Calu3 (cell line): Measurements from ENCODE around the gene PPM1H. TPM values are rescaled to one million over a fixed set of nuclear protein-coding genes. Genes with fewer than 3 reads are reported as not detected.

Experiments
- BruUV-seq: library from RNA; stranded (reverse); fragments of 400-500 nt; replicated peaks from 2 replicates; lab custom pipeline; 2021; lab: Mats Ljungman, UMichigan
- CTCF ChIA-PET: fragments of 300-600 bp; sonication (Branson Sonifier 250); formaldehyde crosslinking; loops from one replicate; lab custom pipeline; 2022; ENCODE audit warnings: antibody characterized with exemption; lab: Charles Lee
- DNase-seq: peaks from one replicate; pipeline ENCODE4 v3.0.0; 2022
- H3K27ac Mint-ChIP-seq: one replicate; pipeline ENCODE4 v1.8.0; 2022; ENCODE audit warnings: mixed read lengths; ENCODE audit not compliant: unreplicated experiment
- H3K27me3 Mint-ChIP-seq: one replicate; pipeline ENCODE4 v1.8.0; 2022; ENCODE audit warnings: mixed read lengths; ENCODE audit not compliant: unreplicated experiment
- H3K36me3 Mint-ChIP-seq: one replicate; pipeline ENCODE4 v1.8.0; 2022; ENCODE audit warnings: mild to moderate bottlenecking, moderate library complexity, mixed read lengths; ENCODE audit not compliant: insufficient read depth, unreplicated experiment
- H3K4me1 Mint-ChIP-seq: one replicate; pipeline ENCODE4 v1.8.0; 2022; ENCODE audit warnings: mild to moderate bottlenecking, low read depth, mixed read lengths; ENCODE audit not compliant: unreplicated experiment
- H3K4me3 Mint-ChIP-seq: one replicate; pipeline ENCODE4 v1.8.0; 2022; ENCODE audit warnings: mild to moderate bottlenecking, low read depth, moderate library complexity, mixed read lengths; ENCODE audit not compliant: unreplicated experiment
- H3K9me3 Mint-ChIP-seq: one replicate; pipeline ENCODE4 v1.8.0; 2022; ENCODE audit warnings: low read depth, mixed read lengths; ENCODE audit not compliant: unreplicated experiment
- intact Hi-C: fragments of 100-400 bp; cut with micrococcal nuclease; formaldehyde crosslinking; loops from one replicate; pipeline ENCODE4 v1.10.0; 2022; ENCODE audit not compliant: unreplicated experiment
- total RNA-seq: library from RNA; stranded (reverse); gene quantifications from 2 replicates; pipeline ENCODE4 v1.2.3, GENCODE V29; 2022
- TF ChIP-seq, protein P1 (sequence below): fragments of 200-600 bp; IDR thresholded peaks from one replicate; pipeline ENCODE4 v1.8.0; 2022; ENCODE audit warnings: antibody characterized with exemption; ENCODE audit not compliant: unreplicated experiment

PPM1H gene
- total RNA-seq, 1 experiment from 2014 or later, result 36.7 TPM

DNA sequence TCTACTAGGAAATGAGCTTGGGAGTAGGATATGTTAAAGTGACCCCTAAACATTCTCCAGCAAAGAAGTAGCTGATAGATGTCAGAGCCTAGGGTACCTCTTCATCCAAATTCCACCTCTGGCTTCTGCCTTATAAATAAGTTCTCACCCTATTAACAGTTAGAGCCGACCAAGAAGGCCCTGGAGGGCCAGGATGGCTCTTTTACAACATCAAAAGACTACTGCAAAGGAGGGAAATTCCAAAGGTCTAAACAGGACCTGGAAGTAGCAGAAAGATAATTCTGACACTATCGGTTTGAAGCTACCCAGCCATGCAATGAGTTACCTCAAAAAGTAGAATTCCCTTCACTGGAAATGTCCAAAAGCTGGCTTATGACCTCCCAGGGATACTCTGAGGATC, 90.0 kb downstream of the PPM1H start:
- no peaks in the 10 kb centered on the region for H3K36me3 Mint-ChIP-seq
- H3K4me3 Mint-ChIP-seq, result no peak overlapping the region
- no TSS peak for BruUV-seq
- no peak overlapping the region for H3K27ac Mint-ChIP-seq
- DNase-seq, result no peak
- H3K27me3 Mint-ChIP-seq, result no peaks in the 10 kb centered on the region
- CTCF ChIA-PET, result interaction anchor here (1.4 kb wide), 1 partner anchor 9 kb away, joined by 4 read pairs; no protein-coding TSS in a partner anchor
- TF ChIP-seq, protein P1, sequence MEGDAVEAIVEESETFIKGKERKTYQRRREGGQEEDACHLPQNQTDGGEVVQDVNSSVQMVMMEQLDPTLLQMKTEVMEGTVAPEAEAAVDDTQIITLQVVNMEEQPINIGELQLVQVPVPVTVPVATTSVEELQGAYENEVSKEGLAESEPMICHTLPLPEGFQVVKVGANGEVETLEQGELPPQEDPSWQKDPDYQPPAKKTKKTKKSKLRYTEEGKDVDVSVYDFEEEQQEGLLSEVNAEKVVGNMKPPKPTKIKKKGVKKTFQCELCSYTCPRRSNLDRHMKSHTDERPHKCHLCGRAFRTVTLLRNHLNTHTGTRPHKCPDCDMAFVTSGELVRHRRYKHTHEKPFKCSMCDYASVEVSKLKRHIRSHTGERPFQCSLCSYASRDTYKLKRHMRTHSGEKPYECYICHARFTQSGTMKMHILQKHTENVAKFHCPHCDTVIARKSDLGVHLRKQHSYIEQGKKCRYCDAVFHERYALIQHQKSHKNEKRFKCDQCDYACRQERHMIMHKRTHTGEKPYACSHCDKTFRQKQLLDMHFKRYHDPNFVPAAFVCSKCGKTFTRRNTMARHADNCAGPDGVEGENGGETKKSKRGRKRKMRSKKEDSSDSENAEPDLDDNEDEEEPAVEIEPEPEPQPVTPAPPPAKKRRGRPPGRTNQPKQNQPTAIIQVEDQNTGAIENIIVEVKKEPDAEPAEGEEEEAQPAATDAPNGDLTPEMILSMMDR, result no peak
- peaks cover 4% of the 10 kb centered on the region for H3K9me3 Mint-ChIP-seq
- intact Hi-C loops, result loop anchor here (5.0 to 10.0 kb wide), 2 partner anchors 87 to 140 kb away; no protein-coding TSS in a partner anchor
- H3K4me1 Mint-ChIP-seq, result peaks cover 67% of the 10 kb centered on the region

DNA sequence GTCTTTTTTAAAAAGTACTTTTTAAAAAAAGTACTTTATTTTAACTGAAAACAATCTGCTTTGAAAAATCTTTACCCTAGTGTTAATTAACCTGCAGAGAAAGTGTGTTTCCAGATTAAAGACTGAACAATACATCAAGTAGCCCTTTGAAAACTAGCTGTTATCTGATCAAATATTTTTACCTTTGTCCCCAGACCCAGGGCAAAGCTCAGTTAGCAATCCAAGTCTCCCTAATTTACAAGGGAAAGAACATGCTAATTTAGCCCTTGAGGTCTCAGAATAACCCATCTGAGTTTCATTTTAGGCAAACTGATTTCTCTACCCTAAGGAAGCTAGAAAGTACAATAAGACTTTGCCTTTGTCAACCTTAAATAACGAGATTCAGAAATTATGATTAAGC, 91.2 kb downstream of the PPM1H start:
- H3K4me3 Mint-ChIP-seq, result no peak overlapping the region
- no peak for DNase-seq
- TF ChIP-seq, protein P1, result no peak
- peaks cover 4% of the 10 kb centered on the region for H3K9me3 Mint-ChIP-seq
- BruUV-seq, result no TSS peak
- H3K27me3 Mint-ChIP-seq, result no peaks in the 10 kb centered on the region
- intact Hi-C loops, result loop anchor here (10.0 kb wide), 1 partner anchor 141 kb away; no protein-coding TSS in a partner anchor
- H3K4me1 Mint-ChIP-seq, result peaks cover 61% of the 10 kb centered on the region
- CTCF ChIA-PET, result interaction anchor here (1.1 to 1.4 kb wide), 3 partner anchors 10 to 225 kb away, joined by 3 to 4 read pairs (median 4); no protein-coding TSS in a partner anchor
- H3K27ac Mint-ChIP-seq, result peak overlapping the region; percentile 25
- H3K36me3 Mint-ChIP-seq, result no peaks in the 10 kb centered on the region

DNA sequence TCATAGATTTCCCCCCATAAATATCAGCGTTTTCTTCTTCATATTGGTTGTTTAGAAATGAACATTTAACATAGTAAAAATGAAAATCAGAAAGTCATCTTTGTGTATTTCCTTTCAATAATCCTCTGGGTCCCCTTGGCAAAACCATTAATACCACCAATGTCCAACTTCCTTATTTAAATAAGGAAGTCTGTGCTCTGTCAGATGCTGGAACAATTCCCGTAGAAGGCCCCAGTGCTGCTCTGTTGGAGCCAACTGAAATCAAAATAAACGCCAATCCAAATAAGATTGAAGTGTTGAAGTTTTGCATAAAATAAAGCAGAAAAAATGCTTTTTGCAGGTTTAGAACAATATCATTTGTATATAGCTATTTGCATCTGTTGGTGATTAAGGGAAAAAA, 93.1 kb downstream of the PPM1H start:
- CTCF ChIA-PET, result no interaction called here
- Mint-ChIP-seq H3K36me3 (no peaks in the 10 kb centered on the region), H3K27ac (no peak overlapping the region), H3K4me3 (no peak overlapping the region), H3K9me3 (peaks cover 4% of the 10 kb centered on the region), H3K4me1 (peaks cover 49% of the 10 kb centered on the region), H3K27me3 (no peaks in the 10 kb centered on the region)
- no peak for DNase-seq
- TF ChIP-seq, protein P1, result no peak
- intact Hi-C loops, result loop anchor here (10.0 kb wide), 1 partner anchor 143 kb away; no protein-coding TSS in a partner anchor
- no TSS peak for BruUV-seq

DNA sequence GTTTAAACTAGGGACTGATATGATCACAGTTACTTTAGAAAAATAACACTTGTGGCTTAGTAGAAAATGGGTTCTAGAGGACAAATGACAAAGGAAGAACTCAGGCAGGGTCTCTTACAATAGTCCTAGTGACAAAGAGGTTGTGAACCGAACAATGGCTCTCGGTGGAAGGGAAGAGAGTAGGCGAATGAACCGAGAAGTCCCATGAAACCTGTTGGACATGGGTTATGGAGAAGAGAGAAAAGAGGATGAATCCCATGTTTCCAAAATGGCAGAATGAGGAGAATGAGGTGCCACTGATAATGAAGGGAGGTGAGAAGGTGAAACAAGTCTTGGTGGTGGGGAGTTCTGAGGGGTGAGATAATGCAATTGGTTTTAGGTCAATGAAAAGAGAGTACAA, 94.1 kb downstream of the PPM1H start:
- intact Hi-C loops, result loop anchor here (10.0 kb wide), 1 partner anchor 144 kb away; no protein-coding TSS in a partner anchor
- no peak overlapping the region for H3K4me3 Mint-ChIP-seq
- no peaks in the 10 kb centered on the region for H3K27me3 Mint-ChIP-seq
- peaks cover 39% of the 10 kb centered on the region for H3K4me1 Mint-ChIP-seq
- CTCF ChIA-PET, result no interaction called here
- no peak for DNase-seq
- BruUV-seq, result no TSS peak
- H3K9me3 Mint-ChIP-seq, result peaks cover 4% of the 10 kb centered on the region
- TF ChIP-seq, protein P1, result no peak
- H3K27ac Mint-ChIP-seq, result peak overlapping the region; percentile 16
- no peaks in the 10 kb centered on the region for H3K36me3 Mint-ChIP-seq
